GM12878 (cell line): ENCODE measurements around the gene SFXN5. TPM values are rescaled to one million over a fixed set of nuclear protein-coding genes. Genes with fewer than 3 reads are reported as not detected.

Experiments
- ATAC-seq: fragments of 200-7000 bp; cut with Tn5 transposase; 3 replicates; pipeline ENCODE4 v1.9.1; 2020; ENCODE audit warnings: mild to moderate bottlenecking, moderate library complexity
- BruUV-seq: library from RNA; stranded (reverse); fragments of 400-500 nt; replicated peaks from 2 replicates; lab custom pipeline; 2021; lab: Mats Ljungman, UMichigan
- CTCF ChIA-PET: fragments of 300-600 bp; sonication (Branson Sonifier 250); formaldehyde crosslinking; extraction: SDS; loops from one replicate; lab custom pipeline; 2021; ENCODE audit warnings: inconsistent platforms; lab: Yijun Ruan, JAX
- POLR2A ChIA-PET: fragments of 350-600 bp; formaldehyde crosslinking; extraction: SDS; loops from one replicate; lab custom pipeline; 2021; ENCODE audit warnings: inconsistent platforms; lab: Charles Lee
- RAD21 ChIA-PET: fragments of 300-600 bp; sonication (Branson Sonifier 250); formaldehyde crosslinking; loops from one replicate; lab custom pipeline; 2023; ENCODE audit warnings: antibody characterized with exemption; ENCODE audit not compliant: unreplicated experiment; lab: Charles Lee
- SMC1A ChIA-PET: fragments of 300-600 bp; sonication (Branson Sonifier 250); formaldehyde crosslinking; loops from one replicate; lab custom pipeline; 2023; ENCODE audit not compliant: unreplicated experiment, uncharacterized antibody; lab: Charles Lee
- DNase-seq: peaks from one replicate; pipeline ENCODE4 v3.0.0-alpha.2; 2011; ENCODE audit warnings: low read depth, low spot score
- FAIRE-seq: peaks from 3 replicates; lab custom pipeline; 2011; peaks lifted over from hg19 to GRCh38; lab: Jason Lieb, UNC
- H2AFZ ChIP-seq: 2 replicates; pipeline ENCODE4 v1.6.0; 2011; ENCODE audit warnings: low read depth, low read length, control low read depth; ENCODE audit not compliant: control insufficient read depth
- H3K27ac ChIP-seq: 2 replicates; pipeline ENCODE4 v1.5.1; 2011; ENCODE audit warnings: control low read depth; ENCODE audit not compliant: control insufficient read depth, insufficient read depth
- H3K27me3 ChIP-seq, 2 experiments: replicated peaks in 1 of 2; 2 replicates each; pipeline versions ENCODE4 v1.6.0 to v1.6.1; 2011; ENCODE audit warnings: low read length in 1 of 2; ENCODE audit not compliant: control insufficient read depth in 2 of 2, insufficient read depth in 2 of 2
- H3K36me3 ChIP-seq, 2 experiments: 2 replicates each; pipeline ENCODE4 v1.5.1; 2011; ENCODE audit warnings: low read length in 1 of 2; ENCODE audit not compliant: control insufficient read depth in 2 of 2, insufficient read depth in 2 of 2
- H3K4me1 ChIP-seq: 2 replicates; pipeline ENCODE4 v1.6.1; 2011; ENCODE audit warnings: mild to moderate bottlenecking, low read length, moderate library complexity, mixed read lengths; ENCODE audit not compliant: control insufficient read depth, insufficient read depth
- H3K4me2 ChIP-seq: 2 replicates; pipeline ENCODE4 v1.6.0; 2011; ENCODE audit warnings: control low read depth; ENCODE audit not compliant: control insufficient read depth, insufficient read depth
- H3K4me3 ChIP-seq: fragments of 200-600 bp; sonication (generic); 2 replicates; pipeline ENCODE4 v1.5.1; 2016
- H3K79me2 ChIP-seq: 2 replicates; pipeline ENCODE4 v1.6.0; 2011; ENCODE audit warnings: low read length; ENCODE audit not compliant: control insufficient read depth, insufficient read depth
- H3K9ac ChIP-seq: 2 replicates; pipeline ENCODE4 v1.8.0; 2011; ENCODE audit warnings: low read length, control low read depth, mixed read lengths; ENCODE audit not compliant: control insufficient read depth, insufficient read depth
- H3K9me3 ChIP-seq: replicated peaks from 3 replicates; pipeline ENCODE4 v1.5.1; 2011; ENCODE audit warnings: mild to moderate bottlenecking, low read length; ENCODE audit not compliant: control insufficient read depth, insufficient read depth
- H4K20me1 ChIP-seq: 2 replicates; pipeline ENCODE4 v1.6.0; 2011; ENCODE audit not compliant: control insufficient read depth, insufficient read depth
- ATF7 ChIP-seq: fragments of 450-650 bp; IDR thresholded peaks from 2 replicates; pipeline ENCODE4 v1.6.1; 2016; ENCODE audit warnings: low read depth, mild to moderate bottlenecking
- CBX3 ChIP-seq: fragments of 200-600 bp; sonication (generic); IDR thresholded peaks from 2 replicates; pipeline ENCODE4 v1.6.1; 2016; ENCODE audit warnings: low read depth, borderline replicate concordance
- CBX5 ChIP-seq: sonication (generic); IDR thresholded peaks from 2 replicates; pipeline ENCODE4 v1.6.1; 2016; ENCODE audit warnings: low read depth, moderate library complexity, mild to moderate bottlenecking, inconsistent platforms
- ESRRA ChIP-seq: IDR thresholded peaks from 2 replicates; pipeline ENCODE4 v1.6.1; 2012; ENCODE audit warnings: mild to moderate bottlenecking, low read length, improper control_type of control experiment
- EZH2 ChIP-seq: IDR thresholded peaks from 2 replicates; pipeline ENCODE4 v1.6.1; 2012; ENCODE audit warnings: low read depth, mild to moderate bottlenecking, control low read depth, inconsistent platforms, low read length, borderline replicate concordance; ENCODE audit not compliant: control insufficient read depth
- HCFC1 ChIP-seq: fragments of 150-350 bp; IDR thresholded peaks from 2 replicates; pipeline ENCODE4 v1.6.1; 2014; ENCODE audit warnings: low read length
- NFYA ChIP-seq: IDR thresholded peaks from 2 replicates; pipeline ENCODE4 v1.6.1; 2011; ENCODE audit warnings: low read depth, mild to moderate bottlenecking, low read length, improper control_type of control experiment, borderline replicate concordance
- POU2F2 ChIP-seq: IDR thresholded peaks from 3 replicates; pipeline ENCODE4 v1.6.1; 2011; ENCODE audit warnings: low read depth, mild to moderate bottlenecking, low read length, borderline replicate concordance
- SMARCA5 ChIP-seq: fragments of 450-650 bp; IDR thresholded peaks from 2 replicates; pipeline ENCODE4 v1.6.1; 2017; ENCODE audit warnings: mild to moderate bottlenecking
- SREBF1 ChIP-seq: IDR thresholded peaks from 2 replicates; pipeline ENCODE4 v1.6.1; 2012; ENCODE audit warnings: mild to moderate bottlenecking, low read length
- TAF1 ChIP-seq: IDR thresholded peaks from 2 replicates; pipeline ENCODE4 v1.6.1; 2011; ENCODE audit warnings: mild to moderate bottlenecking, low read depth, low read length, borderline replicate concordance
- ZSCAN29 ChIP-seq: fragments of 450-650 bp; IDR thresholded peaks from 2 replicates; pipeline ENCODE4 v1.6.1; 2017; ENCODE audit warnings: mild to moderate bottlenecking, moderate library complexity
- WGBS: methylation state at CpG from one replicate; pipeline ENCODE4 v1.1.6; 2016; ENCODE audit warnings: low lambda C conversion rate; ENCODE audit not compliant: insufficient replicate concordance, insufficient coverage; ENCODE audit errors: missing lambda C conversion rate; 5-methylcytosine and 5-hydroxymethylcytosine counted together
- in situ Hi-C: fragments of 300-500 bp; cut with MboI; formaldehyde crosslinking; loops from 9 replicates; pipeline ENCODE4 v1.14.3; 2018; ENCODE audit warnings: mixed read lengths
- intact Hi-C: fragments of 100-400 bp; cut with micrococcal nuclease; formaldehyde crosslinking; loops from one replicate; pipeline ENCODE4 v1.14.2; 2022; ENCODE audit not compliant: unreplicated experiment
- polyA plus RNA-seq, 11 experiments: library from polyadenylated mRNA; depleted of rRNA in 4 of 11; unstranded in 6 of 11; stranded (reverse) in 5 of 11; fragments of >200 nt; fragmentation: Nextera tagmentation in 4 of 11; fragmentation: Illumina TruSeq in 1 of 11; extraction: Ambion mirVana in 4 of 11; extraction: Trizol in 1 of 11; gene quantifications; 1 replicate in 1 of 11; 2 replicates in 10 of 11; pipeline versions ENCODE4 v1.2.1 to v1.2.3, GENCODE V29; 2011 to 2016; ENCODE audit warnings: inconsistent platforms in 2 of 11, missing spikeins in 2 of 11, low read depth in 1 of 11
- total RNA-seq, 4 experiments: library from RNA; depleted of rRNA in 3 of 4; stranded (reverse); fragments of >200 nt in 3 of 4; fragmentation: Illumina TruSeq in 1 of 4; extraction: Trizol in 1 of 4; gene quantifications; 2 replicates each; pipeline versions ENCODE4 v1.2.1 to v1.2.3, GENCODE V29; 2013 to 2021
- TF ChIP-seq, protein P1 (sequence below): IDR thresholded peaks from 2 replicates; pipeline ENCODE4 v1.6.1; 2011; ENCODE audit warnings: low read depth, low read length, improper control_type of control experiment, borderline replicate concordance
- TF ChIP-seq, protein P2 (sequence below): IDR thresholded peaks from 2 replicates; pipeline ENCODE4 v1.6.1; 2011; ENCODE audit warnings: borderline replicate concordance, low read depth, mild to moderate bottlenecking, moderate library complexity, low read length; ENCODE audit not compliant: insufficient read depth, poor library complexity, severe bottlenecking
- TF ChIP-seq, protein P3 (sequence below): IDR thresholded peaks from 2 replicates; pipeline ENCODE4 v1.6.1; 2012; ENCODE audit warnings: low read depth, low read length, improper control_type of control experiment

SFXN5 gene
- total and polyA plus RNA-seq, 10 of the 15 experiments (the other 5 are each of a cell fraction or from before 2014, with no cell fraction given), result 3.3 to 15.9 (median 11.2) TPM

DNA sequence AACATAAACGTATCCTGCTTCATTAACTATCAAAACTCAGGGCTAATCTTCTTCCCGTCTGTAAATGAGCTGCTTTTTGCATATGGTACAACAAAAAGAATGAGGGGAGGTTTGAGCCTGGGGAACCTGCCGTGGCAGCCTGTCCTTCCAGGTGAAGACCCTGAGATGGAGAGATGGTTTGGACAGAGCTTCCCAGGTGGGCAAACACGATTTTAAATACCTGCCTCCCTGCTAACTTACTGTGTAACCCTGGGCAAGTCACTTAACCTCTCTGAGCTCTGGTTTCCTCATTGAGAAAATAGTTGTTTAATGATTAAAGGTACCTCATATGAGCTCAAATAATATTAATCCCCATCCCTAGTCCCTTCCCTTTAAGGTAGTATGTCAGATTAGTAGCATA is 145.1 kb downstream of the SFXN5 start:
- no peak for FAIRE-seq

More for the DNA sequence above, 145.1 kb downstream of the SFXN5 start:
- no peak overlapping the region for H3K27ac ChIP-seq
- no peak overlapping the region for H2AFZ ChIP-seq
- WGBS, result 31% methylated on average over 4 of the region's 4 CpGs
- ChIA-PET CTCF (interaction anchor here (1.3 to 9.4 kb wide), 7 partner anchors 9 to 64 kb away, joined by 3 to 105 read pairs (median 4); partner anchors contain the start of gene SPR), POLR2A (interaction anchor here (0.6 to 1.6 kb wide), 3 partner anchors 9 to 53 kb away, joined by 3 to 5 read pairs (median 3); partner anchors contain the start of gene EMX1), SMC1A (interaction anchor here (0.6 to 3.8 kb wide), 9 partner anchors 8 to 48 kb away, joined by 3 to 23 read pairs (median 7); partner anchors contain the start of gene EMX1), RAD21 (interaction anchor here (1.4 to 4.6 kb wide), 3 partner anchors 9 to 48 kb away, joined by 3 to 30 read pairs (median 5); partner anchors contain the start of gene EMX1)
- H3K79me2 ChIP-seq, result no peaks in the 10 kb centered on the region
- H3K4me3 ChIP-seq, result no peak overlapping the region
- BruUV-seq, result no TSS peak
- no peaks in the 10 kb centered on the region for H3K9me3 ChIP-seq
- no peak overlapping the region for H3K9ac ChIP-seq
- H3K4me2 ChIP-seq, result no peak overlapping the region
- TF ChIP-seq ZSCAN29 (no peak), ATF7 (no peak), NFYA (no peak), EZH2 (no peak), SMARCA5 (no peak), HCFC1 (no peak), TAF1 (no peak), POU2F2 (no peak), CBX3 (no peak), SREBF1 (no peak), CBX5 (no peak), ESRRA (no peak)
- TF ChIP-seq, protein P1, sequence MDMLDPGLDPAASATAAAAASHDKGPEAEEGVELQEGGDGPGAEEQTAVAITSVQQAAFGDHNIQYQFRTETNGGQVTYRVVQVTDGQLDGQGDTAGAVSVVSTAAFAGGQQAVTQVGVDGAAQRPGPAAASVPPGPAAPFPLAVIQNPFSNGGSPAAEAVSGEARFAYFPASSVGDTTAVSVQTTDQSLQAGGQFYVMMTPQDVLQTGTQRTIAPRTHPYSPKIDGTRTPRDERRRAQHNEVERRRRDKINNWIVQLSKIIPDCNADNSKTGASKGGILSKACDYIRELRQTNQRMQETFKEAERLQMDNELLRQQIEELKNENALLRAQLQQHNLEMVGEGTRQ, result no peak
- TF ChIP-seq, protein P2, sequence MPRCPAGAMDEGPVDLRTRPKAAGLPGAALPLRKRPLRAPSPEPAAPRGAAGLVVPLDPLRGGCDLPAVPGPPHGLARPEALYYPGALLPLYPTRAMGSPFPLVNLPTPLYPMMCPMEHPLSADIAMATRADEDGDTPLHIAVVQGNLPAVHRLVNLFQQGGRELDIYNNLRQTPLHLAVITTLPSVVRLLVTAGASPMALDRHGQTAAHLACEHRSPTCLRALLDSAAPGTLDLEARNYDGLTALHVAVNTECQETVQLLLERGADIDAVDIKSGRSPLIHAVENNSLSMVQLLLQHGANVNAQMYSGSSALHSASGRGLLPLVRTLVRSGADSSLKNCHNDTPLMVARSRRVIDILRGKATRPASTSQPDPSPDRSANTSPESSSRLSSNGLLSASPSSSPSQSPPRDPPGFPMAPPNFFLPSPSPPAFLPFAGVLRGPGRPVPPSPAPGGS, result no peak
- TF ChIP-seq, protein P3, sequence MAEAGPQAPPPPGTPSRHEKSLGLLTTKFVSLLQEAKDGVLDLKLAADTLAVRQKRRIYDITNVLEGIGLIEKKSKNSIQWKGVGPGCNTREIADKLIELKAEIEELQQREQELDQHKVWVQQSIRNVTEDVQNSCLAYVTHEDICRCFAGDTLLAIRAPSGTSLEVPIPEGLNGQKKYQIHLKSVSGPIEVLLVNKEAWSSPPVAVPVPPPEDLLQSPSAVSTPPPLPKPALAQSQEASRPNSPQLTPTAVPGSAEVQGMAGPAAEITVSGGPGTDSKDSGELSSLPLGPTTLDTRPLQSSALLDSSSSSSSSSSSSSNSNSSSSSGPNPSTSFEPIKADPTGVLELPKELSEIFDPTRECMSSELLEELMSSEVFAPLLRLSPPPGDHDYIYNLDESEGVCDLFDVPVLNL, result no peak
- H4K20me1 ChIP-seq, result peaks cover 2% of the 10 kb centered on the region; the same call in 1 of the 2 replicates
- no peak for DNase-seq
- H3K4me1 ChIP-seq, result no peaks in the 10 kb centered on the region; the same call in 1 of the 2 replicates
- in situ Hi-C loops, result no loop called here
- peaks cover 7 to 27% of the 10 kb centered on the region in 2 experiments for H3K27me3 ChIP-seq
- no peak for ATAC-seq
- intact Hi-C loops, result no loop called here
- H3K36me3 ChIP-seq, result no peaks in the 10 kb centered on the region
